GM23338 (cell line): ENCODE data around the gene IFI16. TPM values are rescaled to one million over a fixed set of nuclear protein-coding genes. Genes with fewer than 3 reads are reported as not detected.

Source experiments
- ATAC-seq: fragments of 200-7000 bp; cut with Tn5 transposase; 3 replicates; pipeline ENCODE4 v1.9.1; 2020
- DNase-seq: peaks from one replicate; pipeline ENCODE4 v3.0.0-alpha.2; 2015; ENCODE audit warnings: low spot score
- H2AFZ ChIP-seq: fragments of 200-600 bp; sonication (generic); 2 replicates; pipeline ENCODE4 v1.8.0; 2016; ENCODE audit warnings: antibody characterized with exemption, mild to moderate bottlenecking, moderate library complexity
- H3F3A ChIP-seq: fragments of 200-600 bp; sonication (generic); replicated peaks from 2 replicates; pipeline ENCODE4 v1.8.0; 2017; ENCODE audit warnings: antibody characterized with exemption, mixed run types, low read depth
- H3K27ac ChIP-seq: fragments of 200-600 bp; sonication (generic); 2 replicates; pipeline ENCODE4 v1.6.1; 2016; ENCODE audit warnings: low read depth
- H3K27me3 ChIP-seq: fragments of 200-600 bp; sonication (generic); 2 replicates; pipeline ENCODE4 v1.8.0; 2016; ENCODE audit warnings: mild to moderate bottlenecking, mixed run types, moderate library complexity; ENCODE audit not compliant: insufficient read depth
- H3K36me3 ChIP-seq: fragments of 200-600 bp; sonication (generic); 2 replicates; pipeline ENCODE4 v1.8.0; 2016; ENCODE audit warnings: mild to moderate bottlenecking; ENCODE audit not compliant: insufficient read depth
- H3K4me1 ChIP-seq: fragments of 200-600 bp; sonication (generic); 2 replicates; pipeline ENCODE4 v1.8.0; 2016; ENCODE audit warnings: mild to moderate bottlenecking, moderate library complexity; ENCODE audit not compliant: insufficient read depth
- H3K4me2 ChIP-seq: fragments of 200-600 bp; sonication (generic); 2 replicates; pipeline ENCODE4 v1.7.1; 2017; ENCODE audit warnings: mixed run types
- H3K4me3 ChIP-seq: fragments of 200-600 bp; sonication (generic); 2 replicates; pipeline ENCODE4 v1.6.1; 2016; ENCODE audit warnings: mixed run types
- H3K79me2 ChIP-seq: fragments of 200-600 bp; sonication (generic); replicated peaks from 2 replicates; pipeline ENCODE4 v1.8.0; 2017; ENCODE audit warnings: mild to moderate bottlenecking; ENCODE audit not compliant: insufficient read depth
- H3K9me2 ChIP-seq: fragments of 200-600 bp; sonication (generic); 2 replicates; pipeline ENCODE4 v1.8.0; 2017; ENCODE audit not compliant: insufficient read depth
- H4K20me1 ChIP-seq: fragments of 200-600 bp; sonication (generic); replicated peaks from 2 replicates; pipeline ENCODE4 v1.8.0; 2017; ENCODE audit warnings: mild to moderate bottlenecking; ENCODE audit not compliant: insufficient read depth
- H3K27ac Mint-ChIP-seq: 2 replicates; pipeline ENCODE4 v1.8.0; 2020; ENCODE audit warnings: inconsistent platforms, mild to moderate bottlenecking, moderate library complexity, mixed read lengths
- H3K27me3 Mint-ChIP-seq: 3 replicates; pipeline ENCODE4 v1.8.0; 2022; ENCODE audit warnings: low read depth, mild to moderate bottlenecking, moderate library complexity, mixed read lengths, inconsistent platforms; ENCODE audit not compliant: insufficient read depth, poor library complexity
- H3K36me3 Mint-ChIP-seq: 3 replicates; pipeline ENCODE4 v1.8.0; 2021; ENCODE audit warnings: low read depth, mild to moderate bottlenecking, inconsistent platforms, moderate library complexity, mixed read lengths
- H3K4me1 Mint-ChIP-seq: 3 replicates; pipeline ENCODE4 v1.8.0; 2020; ENCODE audit warnings: mild to moderate bottlenecking, inconsistent platforms, mixed read lengths
- H3K4me3 Mint-ChIP-seq: 3 replicates; pipeline ENCODE4 v1.8.0; 2021; ENCODE audit warnings: moderate library complexity, mild to moderate bottlenecking, inconsistent platforms, mixed read lengths
- H3K9me3 Mint-ChIP-seq: 3 replicates; pipeline ENCODE4 v1.8.0; 2020; ENCODE audit warnings: moderate library complexity, mild to moderate bottlenecking, inconsistent platforms, mixed read lengths
- CREB1 ChIP-seq: fragments of 250-450 bp; sonication (Bioruptor Pico); IDR thresholded peaks from 2 replicates; pipeline ENCODE4 v1.5.0; 2020; ENCODE audit warnings: low read depth, mild to moderate bottlenecking, moderate library complexity
- EZH2 ChIP-seq: fragments of 200-600 bp; sonication (generic); IDR thresholded peaks from one replicate; pipeline ENCODE4 v1.8.0; 2017; ENCODE audit warnings: antibody characterized with exemption, mild to moderate bottlenecking, low read depth; ENCODE audit not compliant: unreplicated experiment
- EZH2phosphoT487 ChIP-seq: fragments of 200-600 bp; sonication (generic); IDR thresholded peaks from one replicate; pipeline ENCODE4 v1.8.1; 2018; ENCODE audit warnings: antibody characterized with exemption; ENCODE audit not compliant: unreplicated experiment
- JUNB ChIP-seq: IDR thresholded peaks from one replicate; pipeline ENCODE4 v1.6.1; 2016; ENCODE audit warnings: antibody characterized with exemption; ENCODE audit not compliant: unreplicated experiment
- NANOG ChIP-seq: IDR thresholded peaks from 2 replicates; pipeline ENCODE4 v1.6.1; 2016; ENCODE audit warnings: antibody characterized with exemption, borderline replicate concordance
- POLR2AphosphoS5 ChIP-seq: IDR thresholded peaks from 2 replicates; pipeline ENCODE4 v1.6.1; 2016; ENCODE audit warnings: antibody characterized with exemption, low read depth
- STAT1 ChIP-seq: IDR thresholded peaks from one replicate; pipeline ENCODE4 v1.6.1; 2016; ENCODE audit warnings: antibody characterized with exemption; ENCODE audit not compliant: unreplicated experiment
- ZNF114 ChIP-seq: fragments of 250-450 bp; sonication (Bioruptor Pico); IDR thresholded peaks from 2 replicates; pipeline ENCODE4 v1.5.0; 2020; ENCODE audit warnings: mild to moderate bottlenecking, moderate library complexity
- ZNF331 ChIP-seq: fragments of 250-450 bp; sonication (Bioruptor Pico); IDR thresholded peaks from 2 replicates; pipeline ENCODE4 v1.5.0; 2020; ENCODE audit warnings: low read depth, mild to moderate bottlenecking, moderate library complexity
- ZNF462 ChIP-seq: fragments of 250-450 bp; sonication (Bioruptor Pico); IDR thresholded peaks from 2 replicates; pipeline ENCODE4 v1.5.0; 2020; ENCODE audit warnings: mild to moderate bottlenecking, moderate library complexity
- polyA plus RNA-seq: library from polyadenylated mRNA; unstranded; fragments of >200 nt; fragmentation: Nextera tagmentation; extraction: Ambion mirVana; gene quantifications from 2 replicates; pipeline ENCODE4 v1.2.1, GENCODE V29; 2016
- total RNA-seq: library from RNA; depleted of rRNA; stranded (reverse); fragments of >200 nt; shearing (Covaris generic); gene quantifications from 2 replicates; pipeline ENCODE4 v1.2.3, GENCODE V29; 2014
- TF ChIP-seq, protein P1 (sequence below): IDR thresholded peaks from one replicate; pipeline ENCODE4 v1.6.1; 2018; ENCODE audit warnings: antibody characterized with exemption; ENCODE audit not compliant: unreplicated experiment
- TF ChIP-seq, protein P2 (sequence below): IDR thresholded peaks from 2 replicates; pipeline ENCODE4 v1.6.1; 2016; ENCODE audit warnings: antibody characterized with exemption
- TF ChIP-seq, protein P3 (sequence below), 2 experiments: fragments of 200-600 bp in 1 of 2; sonication (generic) in 1 of 2; conservative IDR thresholded peaks; 2 replicates each; pipeline versions ENCODE4 v1.5.1 to v1.6.1; 2016 to 2017; ENCODE audit warnings: antibody characterized with exemption in 2 of 2, low read depth in 2 of 2, mild to moderate bottlenecking in 2 of 2, moderate library complexity in 1 of 2

Gene IFI16
- total and polyA plus RNA-seq, 2 experiments from 2014 or later: 0.31 to 2.1 TPM

DNA sequence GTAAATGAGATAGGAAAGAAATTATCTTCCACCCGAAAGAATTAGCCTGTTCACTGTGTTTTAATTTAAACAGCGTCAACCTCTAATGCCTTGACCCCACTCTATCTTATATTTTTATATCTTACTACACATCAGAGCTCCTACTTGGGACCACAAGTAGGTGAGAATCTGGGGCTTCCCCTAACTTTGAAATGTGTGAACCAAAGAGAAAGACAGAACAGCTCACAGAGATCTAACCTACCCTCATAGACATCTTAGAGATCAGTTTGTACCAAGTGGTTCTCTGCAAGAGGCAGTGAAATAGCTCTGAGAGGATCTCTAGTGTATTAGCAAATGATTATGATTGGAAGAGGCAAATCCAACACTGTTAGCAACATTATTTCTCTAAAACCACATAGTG is 31.0 kb upstream of the IFI16 start:
- no peak overlapping the region for H2AFZ ChIP-seq
- peaks cover 5% of the 10 kb centered on the region; the same call in 2 of the 3 replicates for H3K36me3 Mint-ChIP-seq
- peaks cover 16% of the 10 kb centered on the region for H3K9me3 Mint-ChIP-seq

More for the DNA sequence above, 31.0 kb upstream of the IFI16 start:
- 0 out of 2 replicates have a peak, but pooled peaks cover 3% of the 10 kb centered on the region for H3K36me3 ChIP-seq
- no peak overlapping the region for H3K4me2 ChIP-seq
- ATAC-seq (no peak), DNase-seq (no peak)
- H3K27ac ChIP-seq: no peak overlapping the region
- H4K20me1 ChIP-seq: no peaks in the 10 kb centered on the region
- H3K27me3 ChIP-seq: no peaks in the 10 kb centered on the region
- TF ChIP-seq EZH2phosphoT487: no peak
- no peak for TF ChIP-seq JUNB
- no peak for TF ChIP-seq ZNF462
- no peak for TF ChIP-seq EZH2
- no peak for TF ChIP-seq CREB1 (CRISPR knock-in tag)
- TF ChIP-seq, protein P1, sequence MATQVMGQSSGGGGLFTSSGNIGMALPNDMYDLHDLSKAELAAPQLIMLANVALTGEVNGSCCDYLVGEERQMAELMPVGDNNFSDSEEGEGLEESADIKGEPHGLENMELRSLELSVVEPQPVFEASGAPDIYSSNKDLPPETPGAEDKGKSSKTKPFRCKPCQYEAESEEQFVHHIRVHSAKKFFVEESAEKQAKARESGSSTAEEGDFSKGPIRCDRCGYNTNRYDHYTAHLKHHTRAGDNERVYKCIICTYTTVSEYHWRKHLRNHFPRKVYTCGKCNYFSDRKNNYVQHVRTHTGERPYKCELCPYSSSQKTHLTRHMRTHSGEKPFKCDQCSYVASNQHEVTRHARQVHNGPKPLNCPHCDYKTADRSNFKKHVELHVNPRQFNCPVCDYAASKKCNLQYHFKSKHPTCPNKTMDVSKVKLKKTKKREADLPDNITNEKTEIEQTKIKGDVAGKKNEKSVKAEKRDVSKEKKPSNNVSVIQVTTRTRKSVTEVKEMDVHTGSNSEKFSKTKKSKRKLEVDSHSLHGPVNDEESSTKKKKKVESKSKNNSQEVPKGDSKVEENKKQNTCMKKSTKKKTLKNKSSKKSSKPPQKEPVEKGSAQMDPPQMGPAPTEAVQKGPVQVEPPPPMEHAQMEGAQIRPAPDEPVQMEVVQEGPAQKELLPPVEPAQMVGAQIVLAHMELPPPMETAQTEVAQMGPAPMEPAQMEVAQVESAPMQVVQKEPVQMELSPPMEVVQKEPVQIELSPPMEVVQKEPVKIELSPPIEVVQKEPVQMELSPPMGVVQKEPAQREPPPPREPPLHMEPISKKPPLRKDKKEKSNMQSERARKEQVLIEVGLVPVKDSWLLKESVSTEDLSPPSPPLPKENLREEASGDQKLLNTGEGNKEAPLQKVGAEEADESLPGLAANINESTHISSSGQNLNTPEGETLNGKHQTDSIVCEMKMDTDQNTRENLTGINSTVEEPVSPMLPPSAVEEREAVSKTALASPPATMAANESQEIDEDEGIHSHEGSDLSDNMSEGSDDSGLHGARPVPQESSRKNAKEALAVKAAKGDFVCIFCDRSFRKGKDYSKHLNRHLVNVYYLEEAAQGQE: no peak
- TF ChIP-seq ZNF331 (CRISPR knock-in tag): no peak
- no peak for TF ChIP-seq ZNF114
- TF ChIP-seq NANOG: no peak
- TF ChIP-seq POLR2AphosphoS5: no peak
- no peak for TF ChIP-seq STAT1
- TF ChIP-seq, protein P2, sequence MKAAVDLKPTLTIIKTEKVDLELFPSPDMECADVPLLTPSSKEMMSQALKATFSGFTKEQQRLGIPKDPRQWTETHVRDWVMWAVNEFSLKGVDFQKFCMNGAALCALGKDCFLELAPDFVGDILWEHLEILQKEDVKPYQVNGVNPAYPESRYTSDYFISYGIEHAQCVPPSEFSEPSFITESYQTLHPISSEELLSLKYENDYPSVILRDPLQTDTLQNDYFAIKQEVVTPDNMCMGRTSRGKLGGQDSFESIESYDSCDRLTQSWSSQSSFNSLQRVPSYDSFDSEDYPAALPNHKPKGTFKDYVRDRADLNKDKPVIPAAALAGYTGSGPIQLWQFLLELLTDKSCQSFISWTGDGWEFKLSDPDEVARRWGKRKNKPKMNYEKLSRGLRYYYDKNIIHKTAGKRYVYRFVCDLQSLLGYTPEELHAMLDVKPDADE: no peak
- TF ChIP-seq, protein P3, sequence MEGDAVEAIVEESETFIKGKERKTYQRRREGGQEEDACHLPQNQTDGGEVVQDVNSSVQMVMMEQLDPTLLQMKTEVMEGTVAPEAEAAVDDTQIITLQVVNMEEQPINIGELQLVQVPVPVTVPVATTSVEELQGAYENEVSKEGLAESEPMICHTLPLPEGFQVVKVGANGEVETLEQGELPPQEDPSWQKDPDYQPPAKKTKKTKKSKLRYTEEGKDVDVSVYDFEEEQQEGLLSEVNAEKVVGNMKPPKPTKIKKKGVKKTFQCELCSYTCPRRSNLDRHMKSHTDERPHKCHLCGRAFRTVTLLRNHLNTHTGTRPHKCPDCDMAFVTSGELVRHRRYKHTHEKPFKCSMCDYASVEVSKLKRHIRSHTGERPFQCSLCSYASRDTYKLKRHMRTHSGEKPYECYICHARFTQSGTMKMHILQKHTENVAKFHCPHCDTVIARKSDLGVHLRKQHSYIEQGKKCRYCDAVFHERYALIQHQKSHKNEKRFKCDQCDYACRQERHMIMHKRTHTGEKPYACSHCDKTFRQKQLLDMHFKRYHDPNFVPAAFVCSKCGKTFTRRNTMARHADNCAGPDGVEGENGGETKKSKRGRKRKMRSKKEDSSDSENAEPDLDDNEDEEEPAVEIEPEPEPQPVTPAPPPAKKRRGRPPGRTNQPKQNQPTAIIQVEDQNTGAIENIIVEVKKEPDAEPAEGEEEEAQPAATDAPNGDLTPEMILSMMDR (conservative IDR thresholded peaks at IDR 0.05; ENCODE audit: low read depth in 2 of 2): no peak
- no peaks in the 10 kb centered on the region for H3F3A ChIP-seq
- no peak overlapping the region for H3K4me3 Mint-ChIP-seq
- peaks cover 10% of the 10 kb centered on the region; the same call in 1 of the 2 replicates for H3K4me1 ChIP-seq
- peaks cover 13% of the 10 kb centered on the region for H3K9me2 ChIP-seq
- peaks cover 14% of the 10 kb centered on the region; the same call in 2 of the 3 replicates for H3K4me1 Mint-ChIP-seq
- no peak overlapping the region for H3K4me3 ChIP-seq
- peaks cover 4% of the 10 kb centered on the region for H3K27me3 Mint-ChIP-seq
- H3K27ac Mint-ChIP-seq: no peak overlapping the region
- no peaks in the 10 kb centered on the region for H3K79me2 ChIP-seq
